Posterior cingulate gyrus (tissue), 11 donors: ENCODE results near the gene DOCK10.

Experiments
- DNase-seq, 10 donors: peaks; one replicate each; pipeline versions ENCODE4 v3.0.0 to v3.0.0-alpha.2; 2020 to 2021; ENCODE audit warnings: mixed read lengths in 3 of 10
- intact Hi-C: fragments of 100-400 bp; cut with DNase I; formaldehyde crosslinking; loops from one replicate; pipeline ENCODE4 v1.15.1; 2023

Gene DOCK10

GRCh38 chr2:224802407-224802806 lies 239.9 kb downstream of the DOCK10 start:
- DNase-seq, result no peak

GRCh38 chr2:224801360-224801759 lies 240.9 kb downstream of the DOCK10 start:
- intact Hi-C loops, result no loop called here
- no peak for DNase-seq

More at GRCh38 chr2:224802407-224802806, 239.9 kb downstream of the DOCK10 start:
- intact Hi-C loops, result no loop called here

GRCh38 chr2:224799691-224800090 lies 242.6 kb downstream of the DOCK10 start:
- DNase-seq, result no peak
- intact Hi-C loops, result no loop called here

GRCh38 chr2:224798180-224798579 lies 244.1 kb downstream of the DOCK10 start:
- no peak for DNase-seq
- intact Hi-C loops, result no loop called here

- DNase-seq, result no peak
- intact Hi-C loops, result no loop called here
Observed at GRCh38 chr2:224796695-224797305, 245.5 kb downstream of the DOCK10 start.

- DNase-seq, result no peak
- intact Hi-C loops, result no loop called here
Observed at GRCh38 chr2:224793946-224794345, 248.3 kb downstream of the DOCK10 start.

GRCh38 chr2:224786848-224787247 lies 255.4 kb downstream of the DOCK10 start:
- DNase-seq, result no peak
- intact Hi-C loops, result no loop called here

GRCh38 chr2:224781400-224781799 lies 260.9 kb downstream of the DOCK10 start:
- intact Hi-C loops, result no loop called here
- DNase-seq, result no peak

- DNase-seq, result no peak
- intact Hi-C loops, result no loop called here
Observed at GRCh38 chr2:224780823-224781222, 261.4 kb downstream of the DOCK10 start.

GRCh38 chr2:224780106-224780505 lies 262.2 kb downstream of the DOCK10 start:
- DNase-seq, result no peak
- intact Hi-C loops, result no loop called here

- DNase-seq, result peak in 5 of 10 donors; percentile 12 to 61 (median 52)
- intact Hi-C loops, result loop anchor here (5.0 to 10.0 kb wide), 2 partner anchors 226 to 806 kb away; no protein-coding TSS in a partner anchor
Observed at GRCh38 chr2:224778474-224778877, 263.8 kb downstream of the DOCK10 start.

GRCh38 chr2:224777559-224777930 lies 264.7 kb downstream of the DOCK10 start:
- intact Hi-C loops, result loop anchor here (5.0 to 10.0 kb wide), 2 partner anchors 227 to 805 kb away; no protein-coding TSS in a partner anchor
- DNase-seq, result no peak

GRCh38 chr2:224776795-224777558 lies 265.3 kb downstream of the DOCK10 start:
- intact Hi-C loops, result loop anchor here (5.0 to 10.0 kb wide), 2 partner anchors 228 to 805 kb away; no protein-coding TSS in a partner anchor

GRCh38 chr2:224775647-224776046 lies 266.6 kb downstream of the DOCK10 start:
- intact Hi-C loops, result loop anchor here (5.0 to 10.0 kb wide), 2 partner anchors 229 to 803 kb away; no protein-coding TSS in a partner anchor
- no peak for DNase-seq

More at GRCh38 chr2:224776795-224777558, 265.3 kb downstream of the DOCK10 start:
- DNase-seq, result no peak

GRCh38 chr2:224774735-224775134 lies 267.5 kb downstream of the DOCK10 start:
- no peak for DNase-seq
- intact Hi-C loops, result loop anchor here (5.0 to 10.0 kb wide), 2 partner anchors 230 to 802 kb away; no protein-coding TSS in a partner anchor

- intact Hi-C loops, result loop anchor here (10.0 kb wide), 1 partner anchor 232 kb away; no protein-coding TSS in a partner anchor
- DNase-seq, result no peak
Observed at GRCh38 chr2:224772494-224772893, 269.8 kb downstream of the DOCK10 start.

GRCh38 chr2:224769489-224769888 lies 272.8 kb downstream of the DOCK10 start:
- intact Hi-C loops, result no loop called here

GRCh38 chr2:224764565-224765236 lies 277.6 kb downstream of the DOCK10 start:
- intact Hi-C loops, result no loop called here
- DNase-seq, result no peak

More at GRCh38 chr2:224769489-224769888, 272.8 kb downstream of the DOCK10 start:
- DNase-seq, result no peak

GRCh38 chr2:224757934-224758548 lies 284.2 kb downstream of the DOCK10 start:
- DNase-seq, result no peak
- intact Hi-C loops, result no loop called here

- intact Hi-C loops, result no loop called here
- DNase-seq, result no peak
Observed at GRCh38 chr2:224753743-224754540, 288.3 kb downstream of the DOCK10 start.
